GM23338 (cell line): ENCODE data around the gene FOCAD. TPM values are rescaled to one million over a fixed set of nuclear protein-coding genes. Genes with fewer than 3 reads are reported as not detected.
"Not testable (repeated sequence)": the region's sequence is repeated elsewhere in the genome, so short reads cannot be mapped to it uniquely, and the experiment has no call there.

ENCODE experiments used
- ATAC-seq: fragments of 200-7000 bp; cut with Tn5 transposase; 3 replicates; pipeline ENCODE4 v1.9.1; 2020
- DNase-seq: peaks from one replicate; pipeline ENCODE4 v3.0.0-alpha.2; 2015; ENCODE audit warnings: low spot score
- H2AFZ ChIP-seq: fragments of 200-600 bp; sonication (generic); 2 replicates; pipeline ENCODE4 v1.8.0; 2016; ENCODE audit warnings: antibody characterized with exemption, mild to moderate bottlenecking, moderate library complexity
- H3F3A ChIP-seq: fragments of 200-600 bp; sonication (generic); replicated peaks from 2 replicates; pipeline ENCODE4 v1.8.0; 2017; ENCODE audit warnings: antibody characterized with exemption, mixed run types, low read depth
- H3K27ac ChIP-seq: fragments of 200-600 bp; sonication (generic); 2 replicates; pipeline ENCODE4 v1.6.1; 2016; ENCODE audit warnings: low read depth
- H3K27me3 ChIP-seq: fragments of 200-600 bp; sonication (generic); 2 replicates; pipeline ENCODE4 v1.8.0; 2016; ENCODE audit warnings: mild to moderate bottlenecking, mixed run types, moderate library complexity; ENCODE audit not compliant: insufficient read depth
- H3K36me3 ChIP-seq: fragments of 200-600 bp; sonication (generic); 2 replicates; pipeline ENCODE4 v1.8.0; 2016; ENCODE audit warnings: mild to moderate bottlenecking; ENCODE audit not compliant: insufficient read depth
- H3K4me1 ChIP-seq: fragments of 200-600 bp; sonication (generic); 2 replicates; pipeline ENCODE4 v1.8.0; 2016; ENCODE audit warnings: mild to moderate bottlenecking, moderate library complexity; ENCODE audit not compliant: insufficient read depth
- H3K4me2 ChIP-seq: fragments of 200-600 bp; sonication (generic); 2 replicates; pipeline ENCODE4 v1.7.1; 2017; ENCODE audit warnings: mixed run types
- H3K4me3 ChIP-seq: fragments of 200-600 bp; sonication (generic); 2 replicates; pipeline ENCODE4 v1.6.1; 2016; ENCODE audit warnings: mixed run types
- H3K79me2 ChIP-seq: fragments of 200-600 bp; sonication (generic); replicated peaks from 2 replicates; pipeline ENCODE4 v1.8.0; 2017; ENCODE audit warnings: mild to moderate bottlenecking; ENCODE audit not compliant: insufficient read depth
- H3K9me2 ChIP-seq: fragments of 200-600 bp; sonication (generic); 2 replicates; pipeline ENCODE4 v1.8.0; 2017; ENCODE audit not compliant: insufficient read depth
- H4K20me1 ChIP-seq: fragments of 200-600 bp; sonication (generic); replicated peaks from 2 replicates; pipeline ENCODE4 v1.8.0; 2017; ENCODE audit warnings: mild to moderate bottlenecking; ENCODE audit not compliant: insufficient read depth
- H3K27ac Mint-ChIP-seq: 2 replicates; pipeline ENCODE4 v1.8.0; 2020; ENCODE audit warnings: inconsistent platforms, mild to moderate bottlenecking, moderate library complexity, mixed read lengths
- H3K27me3 Mint-ChIP-seq: 3 replicates; pipeline ENCODE4 v1.8.0; 2022; ENCODE audit warnings: low read depth, mild to moderate bottlenecking, moderate library complexity, mixed read lengths, inconsistent platforms; ENCODE audit not compliant: insufficient read depth, poor library complexity
- H3K36me3 Mint-ChIP-seq: 3 replicates; pipeline ENCODE4 v1.8.0; 2021; ENCODE audit warnings: low read depth, mild to moderate bottlenecking, inconsistent platforms, moderate library complexity, mixed read lengths
- H3K4me1 Mint-ChIP-seq: 3 replicates; pipeline ENCODE4 v1.8.0; 2020; ENCODE audit warnings: mild to moderate bottlenecking, inconsistent platforms, mixed read lengths
- H3K4me3 Mint-ChIP-seq: 3 replicates; pipeline ENCODE4 v1.8.0; 2021; ENCODE audit warnings: moderate library complexity, mild to moderate bottlenecking, inconsistent platforms, mixed read lengths
- H3K9me3 Mint-ChIP-seq: 3 replicates; pipeline ENCODE4 v1.8.0; 2020; ENCODE audit warnings: moderate library complexity, mild to moderate bottlenecking, inconsistent platforms, mixed read lengths
- CREB1 ChIP-seq: fragments of 250-450 bp; sonication (Bioruptor Pico); IDR thresholded peaks from 2 replicates; pipeline ENCODE4 v1.5.0; 2020; ENCODE audit warnings: low read depth, mild to moderate bottlenecking, moderate library complexity
- CTCF ChIP-seq, 2 experiments: fragments of 200-600 bp in 1 of 2; sonication (generic) in 1 of 2; conservative IDR thresholded peaks; 2 replicates each; pipeline versions ENCODE4 v1.5.1 to v1.6.1; 2016 to 2017; ENCODE audit warnings: antibody characterized with exemption in 2 of 2, low read depth in 2 of 2, mild to moderate bottlenecking in 2 of 2, moderate library complexity in 1 of 2
- ETS1 ChIP-seq: IDR thresholded peaks from 2 replicates; pipeline ENCODE4 v1.6.1; 2016; ENCODE audit warnings: antibody characterized with exemption
- POLR2AphosphoS5 ChIP-seq: IDR thresholded peaks from 2 replicates; pipeline ENCODE4 v1.6.1; 2016; ENCODE audit warnings: antibody characterized with exemption, low read depth
- polyA plus RNA-seq: library from polyadenylated mRNA; unstranded; fragments of >200 nt; fragmentation: Nextera tagmentation; extraction: Ambion mirVana; gene quantifications from 2 replicates; pipeline ENCODE4 v1.2.1, GENCODE V29; 2016
- total RNA-seq: library from RNA; depleted of rRNA; stranded (reverse); fragments of >200 nt; shearing (Covaris generic); gene quantifications from 2 replicates; pipeline ENCODE4 v1.2.3, GENCODE V29; 2014

FOCAD gene
- total and polyA plus RNA-seq, 2 experiments from 2014 or later: 13.7 to 66.5 TPM

GRCh38 chr9:20972684-20973083 lies 288.6 kb downstream of the FOCAD start (continued):
- TF ChIP-seq POLR2AphosphoS5 (no peak), CREB1 (CRISPR knock-in tag) (no peak)

- not testable (repeated sequence) for H3K4me3 Mint-ChIP-seq, H2AFZ ChIP-seq, H3K4me1 ChIP-seq, DNase-seq, H3K27ac ChIP-seq, H3K4me2 ChIP-seq, H3K36me3 ChIP-seq, H3K27ac Mint-ChIP-seq, H3K9me3 Mint-ChIP-seq, H3K9me2 ChIP-seq, ATAC-seq, H3K4me1 Mint-ChIP-seq, H4K20me1 ChIP-seq, H3K79me2 ChIP-seq, H3K27me3 Mint-ChIP-seq, H3F3A ChIP-seq, H3K4me3 ChIP-seq, H3K27me3 ChIP-seq
- peaks cover 20% of the 10 kb centered on the region for H3K36me3 Mint-ChIP-seq
Measured at GRCh38 chr9:20973246-20973947, 289.3 kb downstream of the FOCAD start.

GRCh38 chr9:20974191-20974938 lies 290.3 kb downstream of the FOCAD start:
- not testable (repeated sequence) for H3K4me1 Mint-ChIP-seq, H3K27me3 Mint-ChIP-seq, H3F3A ChIP-seq, H3K27me3 ChIP-seq, DNase-seq, H3K36me3 ChIP-seq, H3K4me3 ChIP-seq, H3K9me2 ChIP-seq, ATAC-seq, H3K79me2 ChIP-seq, H3K4me1 ChIP-seq, H3K9me3 Mint-ChIP-seq, H4K20me1 ChIP-seq, H3K27ac ChIP-seq, H3K27ac Mint-ChIP-seq, H3K4me2 ChIP-seq, H2AFZ ChIP-seq, H3K4me3 Mint-ChIP-seq
- H3K36me3 Mint-ChIP-seq: peaks cover 20% of the 10 kb centered on the region

GRCh38 chr9:20978249-20978648 lies 294.2 kb downstream of the FOCAD start:
- no peak for ATAC-seq
- no peaks in the 10 kb centered on the region for H3K9me3 Mint-ChIP-seq
- TF ChIP-seq POLR2AphosphoS5 (no peak), CREB1 (CRISPR knock-in tag) (no peak), CTCF (conservative IDR thresholded peaks at IDR 0.05; ENCODE audit: low read depth in 2 of 2) (no peak), ETS1 (no peak)

More at GRCh38 chr9:20978249-20978648, 294.2 kb downstream of the FOCAD start:
- no peak overlapping the region for H3K27ac Mint-ChIP-seq
- no peak for DNase-seq
- H3K27ac ChIP-seq: no peak overlapping the region
- peaks cover 7% of the 10 kb centered on the region; the same call in 2 of the 3 replicates for H3K36me3 Mint-ChIP-seq
- H3K4me1 Mint-ChIP-seq: no peaks in the 10 kb centered on the region
- no peak overlapping the region for H3K4me3 Mint-ChIP-seq
- no peak overlapping the region for H2AFZ ChIP-seq
- H4K20me1 ChIP-seq: no peaks in the 10 kb centered on the region
- H3F3A ChIP-seq: no peaks in the 10 kb centered on the region
- H3K4me2 ChIP-seq: no peak overlapping the region
- peaks cover 3% of the 10 kb centered on the region for H3K27me3 Mint-ChIP-seq
- H3K9me2 ChIP-seq: no peaks in the 10 kb centered on the region
- H3K4me3 ChIP-seq: no peak overlapping the region
- no peaks in the 10 kb centered on the region for H3K27me3 ChIP-seq
- H3K79me2 ChIP-seq: no peaks in the 10 kb centered on the region
- H3K4me1 ChIP-seq: no peaks in the 10 kb centered on the region
- no peaks in the 10 kb centered on the region for H3K36me3 ChIP-seq
